22Rv1 (cell line): Measurements from ENCODE around the gene CDK5RAP2.

ENCODE experiments used
- H3K27ac ChIP-seq: fragments of 450-650 bp; 2 replicates; pipeline ENCODE4 v1.5.1; 2017
- ZFX ChIP-seq: fragments of 450-650 bp; IDR thresholded peaks from 2 replicates; pipeline ENCODE4 v1.6.1; 2017; ENCODE audit warnings: antibody characterized with exemption, borderline replicate concordance
- TF ChIP-seq, protein P1 (sequence below): fragments of 450-650 bp; IDR thresholded peaks from 2 replicates; pipeline ENCODE4 v1.5.1; 2017; ENCODE audit warnings: mild to moderate bottlenecking

The CDK5RAP2 gene

DNA sequence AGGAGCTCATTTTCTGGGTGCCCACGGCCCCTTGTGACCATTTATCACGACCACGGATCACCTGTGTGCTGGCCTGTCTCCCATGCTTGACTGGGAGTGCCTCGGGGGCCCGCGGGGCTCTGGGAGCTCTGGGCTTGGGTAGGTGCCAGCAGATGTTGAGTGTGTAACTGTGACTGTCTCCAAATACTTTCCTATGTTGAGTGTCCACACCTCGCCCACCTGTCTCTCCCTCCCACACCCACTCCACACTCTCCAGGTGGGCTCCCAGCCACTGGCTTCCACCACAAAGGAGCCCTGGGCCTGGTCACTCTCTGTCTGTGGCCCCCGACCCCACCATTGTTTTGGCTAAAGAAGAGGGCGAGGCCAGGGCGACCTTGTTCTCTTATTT, 196.4 kb downstream of the CDK5RAP2 start:
- no peak overlapping the region for H3K27ac ChIP-seq
- TF ChIP-seq, protein P1, sequence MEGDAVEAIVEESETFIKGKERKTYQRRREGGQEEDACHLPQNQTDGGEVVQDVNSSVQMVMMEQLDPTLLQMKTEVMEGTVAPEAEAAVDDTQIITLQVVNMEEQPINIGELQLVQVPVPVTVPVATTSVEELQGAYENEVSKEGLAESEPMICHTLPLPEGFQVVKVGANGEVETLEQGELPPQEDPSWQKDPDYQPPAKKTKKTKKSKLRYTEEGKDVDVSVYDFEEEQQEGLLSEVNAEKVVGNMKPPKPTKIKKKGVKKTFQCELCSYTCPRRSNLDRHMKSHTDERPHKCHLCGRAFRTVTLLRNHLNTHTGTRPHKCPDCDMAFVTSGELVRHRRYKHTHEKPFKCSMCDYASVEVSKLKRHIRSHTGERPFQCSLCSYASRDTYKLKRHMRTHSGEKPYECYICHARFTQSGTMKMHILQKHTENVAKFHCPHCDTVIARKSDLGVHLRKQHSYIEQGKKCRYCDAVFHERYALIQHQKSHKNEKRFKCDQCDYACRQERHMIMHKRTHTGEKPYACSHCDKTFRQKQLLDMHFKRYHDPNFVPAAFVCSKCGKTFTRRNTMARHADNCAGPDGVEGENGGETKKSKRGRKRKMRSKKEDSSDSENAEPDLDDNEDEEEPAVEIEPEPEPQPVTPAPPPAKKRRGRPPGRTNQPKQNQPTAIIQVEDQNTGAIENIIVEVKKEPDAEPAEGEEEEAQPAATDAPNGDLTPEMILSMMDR = no peak
- TF ChIP-seq ZFX = no peak

DNA sequence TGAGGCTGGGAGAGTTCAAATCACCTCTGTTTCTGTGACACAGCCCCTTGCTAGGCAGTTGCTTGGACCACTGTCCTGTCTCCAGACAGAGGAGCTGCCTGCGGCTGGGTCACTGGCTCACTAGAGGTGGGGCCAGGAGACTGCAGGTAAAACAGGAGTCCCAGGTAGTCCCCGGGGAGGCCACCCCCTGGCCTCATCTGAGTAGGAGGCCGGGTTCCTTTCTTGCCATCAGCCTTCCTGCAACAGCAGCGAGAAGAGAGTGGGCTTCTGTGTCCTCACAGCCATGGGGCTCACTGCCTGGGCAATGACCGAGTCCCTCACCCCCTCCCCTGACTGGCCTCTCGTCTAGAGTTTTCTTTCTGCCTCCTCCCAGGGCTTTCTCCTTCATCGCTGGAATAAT, 197.5 kb downstream of the CDK5RAP2 start:
- no peak for TF ChIP-seq ZFX
- TF ChIP-seq, protein P1 = no peak
- H3K27ac ChIP-seq = no peak overlapping the region

DNA sequence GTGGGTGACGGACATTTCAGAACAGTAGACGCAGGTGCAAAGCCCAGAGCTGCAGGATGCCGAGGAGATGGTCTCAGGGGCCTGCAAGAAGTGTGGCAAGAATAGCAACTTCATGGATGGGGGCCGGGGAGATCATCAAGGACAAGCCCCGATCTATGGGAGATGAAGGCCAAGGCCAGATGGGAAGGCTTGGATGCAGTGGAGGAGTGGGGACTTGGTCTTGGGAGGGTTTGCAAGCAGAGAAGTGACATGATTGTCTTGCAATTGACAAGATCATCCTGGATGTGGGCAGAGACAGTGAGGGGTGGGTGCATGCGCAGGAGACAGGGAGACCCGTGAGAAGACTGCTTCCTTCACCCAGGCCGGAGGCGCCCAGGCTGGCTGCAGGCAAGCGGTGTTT, 198.1 kb downstream of the CDK5RAP2 start:
- no peak for TF ChIP-seq ZFX
- TF ChIP-seq, protein P1 = no peak
- H3K27ac ChIP-seq = no peak overlapping the region

DNA sequence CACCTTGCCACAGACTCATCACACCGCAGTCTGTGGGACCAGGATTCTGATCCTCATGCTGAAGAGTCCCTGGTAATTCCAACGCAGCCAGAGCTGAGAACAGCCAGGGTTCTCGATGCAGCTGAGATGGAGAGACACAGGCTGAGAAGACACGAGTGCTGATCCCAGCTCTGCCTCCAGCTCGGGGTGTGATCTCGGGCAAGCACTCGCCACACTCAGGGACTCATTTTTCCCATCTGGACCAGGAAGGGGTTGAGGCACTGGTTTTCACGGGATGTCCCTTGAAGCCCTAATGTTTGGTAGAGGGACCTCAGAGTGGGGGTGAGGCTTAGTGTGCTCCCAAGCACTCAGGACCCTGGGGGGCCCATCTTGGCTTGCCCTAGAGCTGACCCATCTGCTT, 200.4 kb downstream of the CDK5RAP2 start:
- TF ChIP-seq, protein P1 = no peak
- no peak for TF ChIP-seq ZFX
- no peak overlapping the region for H3K27ac ChIP-seq

DNA sequence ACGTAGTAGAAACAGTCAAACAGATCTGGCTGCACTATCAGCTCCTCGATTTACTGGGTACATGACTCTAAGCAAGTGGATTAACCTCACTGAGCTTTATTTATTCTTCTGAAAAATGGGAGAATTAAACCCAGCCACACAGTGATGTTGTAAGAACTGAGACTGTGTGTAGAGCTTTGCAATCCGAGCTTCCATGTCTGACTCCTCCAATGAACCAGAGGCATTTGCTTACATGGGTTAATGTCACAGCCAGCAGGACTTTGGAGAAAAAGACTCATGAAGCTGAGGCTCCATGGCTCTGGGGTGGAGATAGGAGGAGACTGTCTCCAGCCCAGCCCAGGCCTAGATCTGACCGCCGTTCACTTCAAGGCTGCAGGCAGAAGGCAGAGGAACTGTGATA, 201.3 kb downstream of the CDK5RAP2 start:
- H3K27ac ChIP-seq = no peak overlapping the region
- TF ChIP-seq ZFX = no peak
- TF ChIP-seq, protein P1 = no peak

DNA sequence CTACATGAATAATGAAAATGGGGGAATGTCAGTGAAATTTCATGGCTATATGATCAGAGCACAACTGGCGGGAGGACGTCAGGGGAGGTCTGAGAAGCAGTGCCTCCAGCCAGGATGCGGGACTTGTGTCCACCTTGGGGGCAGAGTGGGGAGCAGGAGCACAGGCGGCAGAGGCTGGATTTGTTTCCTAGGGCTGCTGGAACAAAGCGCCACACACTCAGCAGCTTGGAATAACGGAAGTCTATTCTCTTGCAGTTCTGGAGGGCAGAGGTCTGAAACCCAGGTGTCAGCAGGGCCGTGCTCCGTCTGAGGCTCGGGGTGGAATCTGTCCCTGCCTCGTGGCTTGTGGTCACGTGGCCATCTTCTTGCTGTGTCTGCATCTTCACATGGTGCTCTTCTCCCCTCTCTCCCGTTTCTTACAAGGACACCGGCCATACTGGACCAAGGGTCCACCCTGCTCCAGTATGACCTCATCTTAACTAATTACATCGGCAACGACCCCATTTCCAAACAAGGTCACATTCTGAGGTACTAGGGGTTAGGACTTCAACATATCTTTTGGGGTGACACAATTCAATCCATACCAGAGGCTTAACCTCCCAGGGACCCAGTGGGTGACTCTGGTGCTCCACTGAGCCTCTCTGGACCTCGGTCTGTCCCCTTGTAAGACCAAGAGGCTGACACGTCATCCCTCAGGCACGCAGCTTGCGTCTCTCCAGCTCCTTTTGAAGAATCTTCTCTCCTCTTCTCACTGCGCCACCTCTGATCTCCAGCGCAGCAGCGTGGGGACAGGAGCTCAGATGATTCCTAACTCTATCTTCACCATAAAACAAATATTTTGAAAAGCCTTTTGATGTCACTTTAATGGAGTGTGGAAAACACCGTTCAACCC, 202.5 kb downstream of the CDK5RAP2 start:
- no peak overlapping the region for H3K27ac ChIP-seq
- TF ChIP-seq, protein P1 = no peak
- TF ChIP-seq ZFX = no peak

DNA sequence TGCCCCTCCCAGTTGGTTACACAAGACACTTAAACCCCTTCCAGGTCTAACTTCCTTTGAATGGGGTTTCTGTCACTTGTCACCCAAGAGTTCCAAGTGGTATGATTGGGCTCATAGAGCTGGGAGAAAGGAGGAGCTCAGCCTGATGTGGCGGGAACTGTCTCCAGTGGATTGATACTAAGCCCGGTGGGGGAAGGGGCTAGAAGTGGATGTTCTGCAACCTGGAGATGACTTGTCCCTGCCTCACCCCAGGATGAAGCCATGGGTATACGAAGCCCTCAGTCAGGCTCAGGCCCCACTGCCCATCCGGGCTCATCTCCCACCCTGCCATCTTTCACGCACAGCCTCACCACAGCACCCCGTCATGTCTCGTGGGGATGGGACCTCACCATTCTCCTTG, 203.9 kb downstream of the CDK5RAP2 start:
- no peak overlapping the region for H3K27ac ChIP-seq
- TF ChIP-seq, protein P1 = no peak
- no peak for TF ChIP-seq ZFX
